ENCODE data around the gene ZFAND3.

ZFAND3 gene

DNA sequence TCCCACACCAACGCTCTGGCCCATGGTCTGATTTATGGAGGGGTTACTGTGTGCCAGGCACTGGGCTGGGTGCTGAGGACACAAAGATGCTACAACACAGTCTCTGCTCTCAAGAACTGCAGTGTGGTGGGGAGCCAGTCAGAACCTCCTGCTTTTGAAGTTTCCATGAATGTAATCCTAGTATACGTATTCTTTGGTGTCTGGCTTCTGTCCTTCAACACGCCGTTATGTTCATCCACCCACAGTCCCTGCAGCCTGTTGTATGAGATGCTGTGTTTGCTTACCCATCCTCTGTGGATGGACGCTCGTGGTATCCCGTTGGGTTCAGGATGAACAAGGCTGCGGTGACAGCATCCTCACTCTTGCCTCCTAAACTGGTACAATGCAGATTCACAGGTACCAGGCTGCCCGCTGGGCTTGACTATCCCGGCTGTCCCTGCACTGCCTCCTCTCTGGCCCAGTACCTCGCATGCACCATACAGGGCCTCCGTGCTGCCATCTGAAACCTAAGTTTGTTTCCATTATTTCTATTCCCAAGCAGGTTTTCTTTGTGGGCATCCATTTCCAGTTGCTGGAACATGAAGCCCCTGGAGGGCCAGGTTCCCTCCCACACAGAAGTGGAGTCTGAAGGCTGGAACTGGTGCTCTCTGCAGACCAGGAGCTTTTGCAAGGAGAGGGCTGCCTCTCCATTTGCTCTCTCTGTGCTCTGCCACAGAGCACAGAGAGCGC lies 364.5 kb downstream of the ZFAND3 start:
- H3K36me3 ChIP-seq (ENCODE audit: control insufficient read depth, low read depth, low read length), result no peaks in the 10 kb centered on the region
- H3K9me3 ChIP-seq (ENCODE audit: control insufficient read depth, low read depth, low read length), result no peaks in the 10 kb centered on the region
- H3K27ac ChIP-seq (ENCODE audit: low read length), result no peak overlapping the region
- no peaks in the 10 kb centered on the region for H3K27me3 ChIP-seq (ENCODE audit: control insufficient read depth, insufficient read depth, low read length)
- H3K4me1 ChIP-seq (ENCODE audit: control insufficient read depth, low read depth, low read length), result peaks cover 8% of the 10 kb centered on the region
- H3K4me3 ChIP-seq (ENCODE audit: low read length), result no peak overlapping the region
- no peak overlapping the region for H3K9ac ChIP-seq (ENCODE audit: low read length)

DNA sequence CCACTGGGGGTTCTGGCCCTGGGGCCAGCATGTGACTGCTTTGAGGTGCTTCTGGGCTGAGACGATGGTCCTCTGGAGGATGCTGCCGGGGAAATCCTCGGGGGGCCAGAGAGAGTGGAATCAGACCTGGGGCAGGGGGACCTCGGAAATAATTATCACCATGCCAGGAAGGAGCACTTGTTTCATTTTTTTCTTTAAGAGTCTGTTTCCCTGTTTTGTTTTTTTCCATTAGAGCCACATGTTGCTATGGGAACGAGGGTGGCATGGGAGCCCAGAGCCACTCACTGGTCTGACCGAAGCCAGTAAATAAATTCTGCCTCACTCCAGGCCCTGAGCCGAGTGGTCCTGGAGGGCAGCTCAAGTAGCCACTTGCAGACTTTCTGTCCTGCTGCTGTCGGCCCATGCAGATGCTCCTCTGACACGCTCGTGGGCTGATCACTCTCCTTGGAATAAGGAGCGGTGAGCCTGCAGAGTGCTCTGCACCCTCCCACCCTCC lies 365.1 kb downstream of the ZFAND3 start:
- H3K27me3 ChIP-seq (ENCODE audit: control insufficient read depth, insufficient read depth, low read length), result no peaks in the 10 kb centered on the region
- no peaks in the 10 kb centered on the region for H3K36me3 ChIP-seq (ENCODE audit: control insufficient read depth, low read depth, low read length)
- H3K9ac ChIP-seq (ENCODE audit: low read length), result no peak overlapping the region
- H3K4me1 ChIP-seq (ENCODE audit: control insufficient read depth, low read depth, low read length), result peaks cover 8% of the 10 kb centered on the region
- no peak overlapping the region for H3K4me3 ChIP-seq (ENCODE audit: low read length)
- no peak overlapping the region for H3K27ac ChIP-seq (ENCODE audit: low read length)
- H3K9me3 ChIP-seq (ENCODE audit: control insufficient read depth, low read depth, low read length), result no peaks in the 10 kb centered on the region

DNA sequence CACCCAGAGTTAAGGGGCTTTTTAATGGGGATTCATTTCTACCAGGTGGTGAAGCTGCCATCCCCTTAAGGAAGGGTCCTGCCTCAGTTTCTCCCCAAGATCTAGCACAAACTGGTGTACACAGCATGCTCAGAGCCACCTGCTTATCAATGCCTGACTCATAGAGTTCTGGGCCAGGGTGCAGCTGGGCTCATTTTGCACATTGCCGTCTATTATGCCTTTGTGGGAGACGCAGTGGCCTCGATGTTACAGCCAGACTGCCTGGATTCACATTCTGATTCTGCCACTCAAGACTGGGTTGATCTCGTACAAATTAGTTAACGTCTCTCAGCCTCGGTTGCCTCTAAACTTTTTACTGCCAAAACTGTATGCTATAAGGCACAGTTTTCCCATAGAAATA lies 365.7 kb downstream of the ZFAND3 start:
- H3K27ac ChIP-seq (ENCODE audit: low read length), result no peak overlapping the region
- peaks cover 8% of the 10 kb centered on the region for H3K4me1 ChIP-seq (ENCODE audit: control insufficient read depth, low read depth, low read length)
- H3K4me3 ChIP-seq (ENCODE audit: low read length), result no peak overlapping the region
- H3K9ac ChIP-seq (ENCODE audit: low read length), result no peak overlapping the region
- H3K36me3 ChIP-seq (ENCODE audit: control insufficient read depth, low read depth, low read length), result no peaks in the 10 kb centered on the region
- no peaks in the 10 kb centered on the region for H3K9me3 ChIP-seq (ENCODE audit: control insufficient read depth, low read depth, low read length)
- H3K27me3 ChIP-seq (ENCODE audit: control insufficient read depth, insufficient read depth, low read length), result no peaks in the 10 kb centered on the region

DNA sequence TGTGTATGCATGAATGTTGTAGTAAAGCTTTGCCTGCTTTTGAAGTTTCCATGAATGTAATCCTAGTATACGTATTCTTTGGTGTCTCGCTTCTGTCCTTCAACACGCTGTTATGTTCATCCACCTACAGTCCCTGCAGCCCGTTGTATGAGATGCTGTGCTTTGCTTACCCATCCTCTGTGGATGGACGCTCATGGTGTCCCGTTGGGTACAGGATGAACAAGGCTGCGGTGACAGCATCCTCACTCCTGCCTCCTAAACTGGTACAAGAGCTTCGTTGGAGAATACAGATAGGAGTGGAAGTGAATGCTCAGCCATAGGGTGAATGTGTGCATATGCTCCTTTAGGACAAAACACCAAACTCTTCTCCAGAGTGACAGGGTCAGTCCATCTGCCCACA lies 366.2 kb downstream of the ZFAND3 start:
- H3K4me1 ChIP-seq (ENCODE audit: control insufficient read depth, low read depth, low read length), result peaks cover 8% of the 10 kb centered on the region
- no peaks in the 10 kb centered on the region for H3K27me3 ChIP-seq (ENCODE audit: control insufficient read depth, insufficient read depth, low read length)
- H3K36me3 ChIP-seq (ENCODE audit: control insufficient read depth, low read depth, low read length), result no peaks in the 10 kb centered on the region
- H3K4me3 ChIP-seq (ENCODE audit: low read length), result no peak overlapping the region
- no peak overlapping the region for H3K9ac ChIP-seq (ENCODE audit: low read length)
- no peaks in the 10 kb centered on the region for H3K9me3 ChIP-seq (ENCODE audit: control insufficient read depth, low read depth, low read length)
- no peak overlapping the region for H3K27ac ChIP-seq (ENCODE audit: low read length)

DNA sequence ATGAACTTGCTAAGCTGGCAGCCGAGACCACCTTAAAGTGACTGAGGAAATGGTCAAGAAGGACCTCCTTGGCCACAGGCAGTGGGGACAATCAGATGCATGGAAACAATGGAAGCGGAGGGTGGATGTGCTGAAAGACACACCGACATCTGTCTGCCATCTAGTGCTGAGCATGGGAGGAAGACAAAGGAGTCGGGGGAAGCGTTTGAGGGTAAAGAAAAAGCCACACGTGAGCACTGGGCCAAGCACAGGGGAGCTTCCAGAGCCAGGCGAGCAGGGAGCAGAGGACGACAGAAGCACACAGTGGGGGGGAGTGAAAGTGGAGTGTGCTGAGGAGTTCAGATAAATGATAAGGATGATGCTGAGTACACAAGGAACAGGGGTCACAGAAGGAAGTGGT lies 367.8 kb downstream of the ZFAND3 start:
- Histone ChIP-seq H3K27me3 (ENCODE audit: control insufficient read depth, insufficient read depth, low read length) (no peaks in the 10 kb centered on the region), H3K36me3 (ENCODE audit: control insufficient read depth, low read depth, low read length) (no peaks in the 10 kb centered on the region), H3K4me1 (ENCODE audit: control insufficient read depth, low read depth, low read length) (peaks cover 20% of the 10 kb centered on the region), H3K4me3 (ENCODE audit: low read length) (no peak overlapping the region), H3K9me3 (ENCODE audit: control insufficient read depth, low read depth, low read length) (no peaks in the 10 kb centered on the region), H3K9ac (ENCODE audit: low read length) (no peak overlapping the region), H3K27ac (ENCODE audit: low read length) (no peak overlapping the region)

DNA sequence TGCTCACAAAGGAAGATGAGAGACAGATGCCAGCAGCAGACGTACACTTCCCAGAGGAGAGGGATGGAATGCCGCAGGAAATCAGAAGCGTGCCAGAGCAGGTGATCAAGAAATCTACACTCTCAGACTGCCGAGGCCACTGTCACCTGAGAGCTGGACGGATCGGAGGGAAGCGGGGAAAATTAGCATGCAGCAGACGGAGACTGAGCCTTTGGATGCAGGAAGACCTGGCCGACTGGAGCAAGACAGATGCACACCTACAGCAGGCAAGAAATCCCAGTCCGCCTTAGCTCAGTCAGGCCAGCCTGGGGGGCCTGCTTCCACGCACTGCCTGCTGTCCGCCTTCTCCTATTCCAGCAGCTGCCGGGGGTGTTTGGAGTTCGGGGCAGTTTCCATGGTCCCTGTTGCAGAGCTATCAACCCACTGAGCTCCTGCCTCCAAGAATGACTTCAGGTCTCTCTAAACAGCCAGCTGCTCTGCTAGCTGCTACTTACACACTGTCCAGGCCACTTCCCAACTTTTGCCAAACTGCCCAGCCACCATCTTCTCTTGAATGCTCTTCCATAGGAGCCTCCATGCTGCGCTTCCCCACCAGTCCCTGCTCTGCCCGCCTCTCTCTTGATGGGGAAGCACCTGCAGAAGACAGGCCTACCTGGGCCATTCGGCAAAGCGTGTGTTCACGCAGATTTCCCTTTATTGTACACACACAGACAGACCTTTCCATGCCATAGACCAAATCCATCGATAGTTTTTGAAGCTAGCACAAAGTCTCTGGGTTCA lies 368.5 kb downstream of the ZFAND3 start:
- Histone ChIP-seq H3K36me3 (ENCODE audit: control insufficient read depth, low read depth, low read length) (no peaks in the 10 kb centered on the region), H3K4me1 (ENCODE audit: control insufficient read depth, low read depth, low read length) (peaks cover 26% of the 10 kb centered on the region), H3K4me3 (ENCODE audit: low read length) (no peak overlapping the region), H3K9me3 (ENCODE audit: control insufficient read depth, low read depth, low read length) (no peaks in the 10 kb centered on the region), H3K9ac (ENCODE audit: low read length) (no peak overlapping the region), H3K27ac (ENCODE audit: low read length) (no peak overlapping the region), H3K27me3 (ENCODE audit: control insufficient read depth, insufficient read depth, low read length) (no peaks in the 10 kb centered on the region)

DNA sequence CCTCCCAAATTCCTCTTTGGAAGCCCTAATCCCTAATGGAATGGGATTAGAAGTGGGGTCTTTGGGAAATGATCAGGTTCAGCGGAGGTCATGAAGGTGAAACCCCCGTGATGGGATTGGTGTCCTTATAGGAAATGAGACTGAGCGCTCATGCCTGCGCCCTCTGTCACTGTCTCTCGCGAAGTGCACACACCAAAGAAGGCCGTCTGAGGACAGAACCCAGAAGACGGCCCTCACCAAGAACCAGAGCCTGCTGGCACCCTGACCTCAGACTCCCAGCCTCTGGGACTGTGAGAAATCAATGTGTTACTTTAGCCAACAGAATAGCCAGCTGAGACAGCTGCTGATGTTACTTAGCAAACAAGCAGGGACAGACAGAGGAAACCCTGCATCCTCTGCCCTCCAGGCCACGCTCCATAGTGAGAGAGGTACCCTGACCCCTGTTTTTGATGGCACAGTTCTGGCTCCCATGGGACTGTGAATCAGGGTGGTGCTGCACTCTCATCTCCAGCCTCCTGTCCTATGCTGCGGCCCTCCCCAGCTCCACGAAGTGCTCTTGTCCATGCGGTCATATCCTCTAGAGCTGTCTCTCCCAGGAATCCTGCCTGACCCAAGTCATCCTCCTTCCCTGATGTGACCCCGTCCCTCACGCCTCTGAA lies 369.3 kb downstream of the ZFAND3 start:
- peaks cover 30% of the 10 kb centered on the region for H3K4me1 ChIP-seq (ENCODE audit: control insufficient read depth, low read depth, low read length)
- no peak overlapping the region for H3K9ac ChIP-seq (ENCODE audit: low read length)
- H3K4me3 ChIP-seq (ENCODE audit: low read length), result no peak overlapping the region
- H3K27me3 ChIP-seq (ENCODE audit: control insufficient read depth, insufficient read depth, low read length), result no peaks in the 10 kb centered on the region
- no peak overlapping the region for H3K27ac ChIP-seq (ENCODE audit: low read length)
- H3K36me3 ChIP-seq (ENCODE audit: control insufficient read depth, low read depth, low read length), result no peaks in the 10 kb centered on the region
- H3K9me3 ChIP-seq (ENCODE audit: control insufficient read depth, low read depth, low read length), result no peaks in the 10 kb centered on the region

DNA sequence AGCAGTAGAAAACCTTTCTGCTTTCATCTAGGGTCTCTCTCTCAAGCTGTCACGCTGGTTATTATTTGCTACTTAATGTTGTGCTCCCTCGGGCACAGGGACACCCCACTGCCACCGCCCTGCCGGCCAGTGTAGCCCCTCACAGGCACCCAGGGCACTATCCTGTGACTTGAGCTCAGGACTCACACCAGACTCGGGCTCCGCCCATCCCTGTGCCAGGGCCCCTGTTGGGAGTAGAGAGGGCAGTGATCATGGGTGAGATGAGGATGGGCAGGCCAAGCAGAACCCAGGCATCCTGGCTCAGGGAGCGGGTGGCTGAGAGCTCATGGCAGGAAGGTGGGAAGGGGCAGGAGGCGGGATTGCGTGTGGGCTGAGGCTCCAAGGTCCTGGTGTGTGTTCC lies 371.9 kb downstream of the ZFAND3 start:
- H3K27me3 ChIP-seq (ENCODE audit: control insufficient read depth, insufficient read depth, low read length), result no peaks in the 10 kb centered on the region
- H3K9me3 ChIP-seq (ENCODE audit: control insufficient read depth, low read depth, low read length), result no peaks in the 10 kb centered on the region
- no peak overlapping the region for H3K4me3 ChIP-seq (ENCODE audit: low read length)
- H3K4me1 ChIP-seq (ENCODE audit: control insufficient read depth, low read depth, low read length), result peaks cover 30% of the 10 kb centered on the region
- H3K36me3 ChIP-seq (ENCODE audit: control insufficient read depth, low read depth, low read length), result no peaks in the 10 kb centered on the region
- H3K9ac ChIP-seq (ENCODE audit: low read length), result no peak overlapping the region
- no peak overlapping the region for H3K27ac ChIP-seq (ENCODE audit: low read length)

DNA sequence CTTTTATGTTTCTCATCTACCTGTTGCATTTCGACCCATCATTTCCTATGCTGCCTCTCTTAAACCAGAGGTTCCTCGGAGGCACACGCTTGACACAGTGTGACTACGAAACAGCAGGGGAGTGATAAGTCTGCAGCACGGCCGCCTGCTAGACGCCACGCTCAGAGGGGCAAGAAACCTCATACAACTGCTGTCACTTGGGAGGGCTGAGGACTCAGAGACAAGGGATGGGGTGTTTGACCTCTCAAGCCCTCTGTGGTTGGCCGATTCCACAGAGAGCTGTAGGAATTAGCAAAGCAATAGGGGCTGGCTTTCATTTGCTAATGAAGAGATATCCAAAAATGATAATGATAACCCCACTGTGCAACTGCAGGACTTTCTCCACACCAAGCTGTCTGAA lies 372.5 kb downstream of the ZFAND3 start:
- no peak overlapping the region for H3K27ac ChIP-seq (ENCODE audit: low read length)
- peaks cover 30% of the 10 kb centered on the region for H3K4me1 ChIP-seq (ENCODE audit: control insufficient read depth, low read depth, low read length)
- no peak overlapping the region for H3K4me3 ChIP-seq (ENCODE audit: low read length)
- no peaks in the 10 kb centered on the region for H3K9me3 ChIP-seq (ENCODE audit: control insufficient read depth, low read depth, low read length)
- H3K27me3 ChIP-seq (ENCODE audit: control insufficient read depth, insufficient read depth, low read length), result no peaks in the 10 kb centered on the region
- H3K9ac ChIP-seq (ENCODE audit: low read length), result no peak overlapping the region
- H3K36me3 ChIP-seq (ENCODE audit: control insufficient read depth, low read depth, low read length), result no peaks in the 10 kb centered on the region

DNA sequence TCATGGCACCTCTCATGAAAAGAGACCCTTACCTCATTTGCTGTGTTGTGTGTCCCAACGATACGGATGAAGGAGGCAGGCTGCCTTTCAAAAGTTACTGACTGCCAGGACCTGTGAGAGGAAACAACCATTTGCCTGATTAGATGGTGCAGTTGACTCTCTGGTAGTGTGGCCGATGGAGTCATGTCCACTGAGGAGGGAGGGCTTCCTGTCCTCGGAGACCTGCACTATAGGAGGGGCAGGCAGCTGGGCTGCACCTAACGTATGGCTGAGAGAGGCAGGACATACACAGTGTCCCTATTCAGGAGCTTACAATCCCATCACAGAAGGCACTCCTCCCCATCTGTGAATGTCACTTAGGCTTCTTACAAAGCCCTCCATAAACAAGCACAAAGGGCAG lies 373.0 kb downstream of the ZFAND3 start:
- no peak overlapping the region for H3K9ac ChIP-seq (ENCODE audit: low read length)

DNA sequence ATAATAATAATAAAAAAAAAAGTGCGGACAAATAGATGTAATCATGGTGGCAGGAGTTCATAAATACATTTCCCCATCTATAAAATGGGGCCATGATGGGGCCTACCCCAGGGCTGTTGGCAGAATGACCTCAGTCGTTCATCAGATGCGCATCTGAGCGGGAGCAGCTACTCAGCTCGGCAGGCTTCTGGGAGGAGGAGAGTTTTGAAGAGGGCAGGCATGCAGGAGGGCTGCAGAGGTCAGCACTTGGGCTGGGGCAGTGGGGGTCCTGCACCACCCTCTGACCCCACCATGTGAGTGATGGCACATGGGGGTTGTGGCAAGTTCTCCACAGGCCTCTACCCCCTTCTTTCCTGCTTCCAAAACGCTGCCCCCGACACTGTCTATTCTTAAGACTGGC lies 373.5 kb downstream of the ZFAND3 start:
- H3K4me3 ChIP-seq (ENCODE audit: low read length), result no peak overlapping the region
- H3K27ac ChIP-seq (ENCODE audit: low read length), result no peak overlapping the region
- H3K9me3 ChIP-seq (ENCODE audit: control insufficient read depth, low read depth, low read length), result no peaks in the 10 kb centered on the region
- H3K27me3 ChIP-seq (ENCODE audit: control insufficient read depth, insufficient read depth, low read length), result no peaks in the 10 kb centered on the region
- peaks cover 22% of the 10 kb centered on the region for H3K4me1 ChIP-seq (ENCODE audit: control insufficient read depth, low read depth, low read length)
- H3K9ac ChIP-seq (ENCODE audit: low read length), result no peak overlapping the region
- no peaks in the 10 kb centered on the region for H3K36me3 ChIP-seq (ENCODE audit: control insufficient read depth, low read depth, low read length)

More for the DNA sequence above, 373.0 kb downstream of the ZFAND3 start:
- H3K36me3 ChIP-seq (ENCODE audit: control insufficient read depth, low read depth, low read length), result no peaks in the 10 kb centered on the region
- H3K27ac ChIP-seq (ENCODE audit: low read length), result no peak overlapping the region
- H3K27me3 ChIP-seq (ENCODE audit: control insufficient read depth, insufficient read depth, low read length), result no peaks in the 10 kb centered on the region
- H3K4me3 ChIP-seq (ENCODE audit: low read length), result no peak overlapping the region
- H3K9me3 ChIP-seq (ENCODE audit: control insufficient read depth, low read depth, low read length), result no peaks in the 10 kb centered on the region
- peaks cover 26% of the 10 kb centered on the region for H3K4me1 ChIP-seq (ENCODE audit: control insufficient read depth, low read depth, low read length)

Data from iPS-18a (cell line).